HL-60/S4 (cell line): ENCODE results near the gene F2RL3.
"Not testable (repeated sequence)": the region's sequence is repeated elsewhere in the genome, so short reads cannot be mapped to it uniquely, and the experiment has no call there.

Experiments used
- in situ Hi-C: fragments of 300-500 bp; cut with MboI; formaldehyde crosslinking; loops from 2 replicates; pipeline ENCODE4 v1.14.3; 2022; ENCODE audit warnings: low sequenced_read_pairs

F2RL3 gene

GRCh38 chr19:16874250-16874977, 14.4 kb upstream of the F2RL3 start:
- in situ Hi-C loops, result no loop called here

GRCh38 chr19:16874978-16875299, 13.9 kb upstream of the F2RL3 start:
- in situ Hi-C loops, result not testable (repeated sequence)

- in situ Hi-C loops, result no loop called here
Measured at GRCh38 chr19:16875584-16876555, 12.9 kb upstream of the F2RL3 start.

- in situ Hi-C loops, result no loop called here
Measured at GRCh38 chr19:16876904-16877361, 11.9 kb upstream of the F2RL3 start.

- in situ Hi-C loops, result no loop called here
Measured at GRCh38 chr19:16877581-16877980, 11.2 kb upstream of the F2RL3 start.

- in situ Hi-C loops, result no loop called here
Measured at GRCh38 chr19:16878181-16878965, 10.4 kb upstream of the F2RL3 start.

- in situ Hi-C loops, result no loop called here
Measured at GRCh38 chr19:16880884-16881554, 7.8 kb upstream of the F2RL3 start.

- in situ Hi-C loops, result no loop called here
Measured at GRCh38 chr19:16882146-16882545, 6.7 kb upstream of the F2RL3 start.

GRCh38 chr19:16883522-16883921, 5.3 kb upstream of the F2RL3 start:
- in situ Hi-C loops, result no loop called here

- in situ Hi-C loops, result no loop called here
Measured at GRCh38 chr19:16885166-16885565, 3.6 kb upstream of the F2RL3 start.

GRCh38 chr19:16886305-16886880, 2.4 kb upstream of the F2RL3 start:
- in situ Hi-C loops, result no loop called here

GRCh38 chr19:16887353-16888265, 1.2 kb upstream of the F2RL3 start:
- in situ Hi-C loops, result no loop called here

- in situ Hi-C loops, result no loop called here
Measured at GRCh38 chr19:16889366-16889882, 625 bp downstream of the F2RL3 start.

- in situ Hi-C loops, result no loop called here
Measured at GRCh38 chr19:16889883-16890460, 1.2 kb downstream of the F2RL3 start.

GRCh38 chr19:16890461-16891184, 1.8 kb downstream of the F2RL3 start:
- in situ Hi-C loops, result no loop called here

GRCh38 chr19:16891696-16892382, 3.0 kb downstream of the F2RL3 start:
- in situ Hi-C loops, result no loop called here

- in situ Hi-C loops, result no loop called here
Measured at GRCh38 chr19:16892436-16892835, 3.6 kb downstream of the F2RL3 start.
